A673 (cell line): ENCODE results near the gene CASZ1. TPM values are rescaled to one million over a fixed set of nuclear protein-coding genes. Genes with fewer than 3 reads are reported as not detected.

Experiments
- BruUV-seq: library from RNA; stranded (reverse); fragments of 400-500 nt; replicated peaks from 2 replicates; lab custom pipeline; 2021; lab: Mats Ljungman, UMichigan
- CTCF ChIA-PET: fragments of 300-600 bp; sonication (Branson Sonifier 250); formaldehyde crosslinking; loops from one replicate; lab custom pipeline; 2022; ENCODE audit warnings: antibody characterized with exemption; lab: Charles Lee
- POLR2A ChIA-PET: fragments of 300-600 bp; sonication (Branson Sonifier 250); formaldehyde crosslinking; loops from one replicate; lab custom pipeline; 2022; ENCODE audit warnings: antibody characterized with exemption; ENCODE audit not compliant: low non-redundant PET; lab: Charles Lee
- DNase-seq: peaks from one replicate; pipeline ENCODE4 v3.0.0-alpha.2; 2015; ENCODE audit warnings: low spot score
- H3K27ac ChIP-seq: fragments of 200-600 bp; sonication (generic); 2 replicates; pipeline ENCODE4 v1.5.1; 2016; ENCODE audit warnings: mixed run types, low read depth, mild to moderate bottlenecking, mixed read lengths, antibody characterized with exemption, low read length; ENCODE audit not compliant: poor library complexity, severe bottlenecking
- H3K27me3 ChIP-seq: fragments of 200-600 bp; sonication (generic); replicated peaks from 2 replicates; pipeline ENCODE4 v1.6.1; 2017; ENCODE audit warnings: mixed run types, low read depth, mild to moderate bottlenecking, mixed read lengths, antibody characterized with exemption, low read length; ENCODE audit not compliant: insufficient read depth, poor library complexity
- H3K36me3 ChIP-seq: fragments of 200-600 bp; sonication (generic); 2 replicates; pipeline ENCODE4 v1.6.1; 2016; ENCODE audit warnings: mixed run types, mild to moderate bottlenecking, mixed read lengths, antibody characterized with exemption, low read length; ENCODE audit not compliant: insufficient read depth, poor library complexity, severe bottlenecking
- H3K4me1 ChIP-seq: fragments of 200-600 bp; sonication (generic); 2 replicates; pipeline ENCODE4 v1.6.1; 2017; ENCODE audit warnings: mixed run types, mild to moderate bottlenecking, mixed read lengths, antibody characterized with exemption, low read length; ENCODE audit not compliant: insufficient read depth, poor library complexity, severe bottlenecking
- H3K4me3 ChIP-seq: fragments of 200-600 bp; sonication (generic); 2 replicates; pipeline ENCODE4 v1.5.1; 2016; ENCODE audit warnings: low read depth, mixed run types, mild to moderate bottlenecking, mixed read lengths, low read length; ENCODE audit not compliant: poor library complexity, severe bottlenecking
- H3K9me3 ChIP-seq: fragments of 200-600 bp; sonication (generic); 2 replicates; pipeline ENCODE4 v1.6.1; 2016; ENCODE audit warnings: mixed run types, low read depth, mild to moderate bottlenecking, mixed read lengths, antibody characterized with exemption, low read length; ENCODE audit not compliant: poor library complexity, severe bottlenecking
- EZH2 ChIP-seq: fragments of 200-600 bp; sonication (generic); IDR thresholded peaks from 2 replicates; pipeline ENCODE4 v1.6.1; 2017; ENCODE audit warnings: borderline replicate concordance, low read depth, mild to moderate bottlenecking, mixed read lengths, antibody characterized with exemption, low read length; ENCODE audit not compliant: poor library complexity, severe bottlenecking
- intact Hi-C: fragments of 100-400 bp; cut with micrococcal nuclease; formaldehyde crosslinking; loops from one replicate; pipeline ENCODE4 v1.10.0; 2022; ENCODE audit not compliant: unreplicated experiment
- total RNA-seq: library from RNA; stranded (reverse); gene quantifications from 2 replicates; pipeline ENCODE4 v1.2.3, GENCODE V29; 2021
- TF ChIP-seq, protein P1 (sequence below): fragments of 300-800, 200-600 bp; sonication (generic); conservative IDR thresholded peaks from 2 replicates; pipeline ENCODE4 v1.5.1; 2017; ENCODE audit warnings: low read depth, mild to moderate bottlenecking, antibody characterized with exemption, low read length, moderate library complexity, mixed read lengths

Gene CASZ1
- total RNA-seq, 1 experiment from 2014 or later = 1.9 TPM

DNA sequence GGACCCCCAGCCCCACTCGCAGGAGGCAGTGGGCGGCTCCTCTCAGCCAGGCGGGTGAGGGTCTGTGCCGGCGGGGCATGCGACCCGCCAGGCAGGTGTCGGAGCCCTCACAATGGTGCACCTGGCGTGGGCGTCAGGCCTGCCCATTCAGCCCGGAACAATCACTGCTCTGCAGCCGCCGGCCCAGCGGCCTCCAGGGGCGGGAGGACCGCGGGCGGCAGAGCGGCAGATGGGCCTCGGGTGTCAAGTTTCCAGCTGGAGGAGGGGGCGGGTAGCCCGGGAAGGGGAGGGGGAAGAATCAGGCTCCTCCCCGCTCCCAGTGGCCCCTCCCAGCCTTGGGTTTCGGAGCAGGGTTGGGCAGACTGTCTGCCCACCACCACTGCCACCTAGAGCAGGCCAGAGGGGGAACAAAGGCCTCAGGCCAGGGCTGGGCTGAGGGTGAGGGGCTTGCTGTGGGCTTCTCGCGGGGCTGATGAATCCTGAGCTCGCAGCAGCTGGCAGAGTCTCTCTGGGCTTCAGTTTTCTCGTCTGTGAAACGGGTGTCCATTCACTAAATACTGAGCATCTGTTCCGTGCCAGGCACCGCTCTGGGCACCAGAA lies 39.5 kb upstream of the CASZ1 start:
- ChIA-PET POLR2A (no interaction called here), CTCF (no interaction called here)
- Histone ChIP-seq H3K4me1 (peaks cover 8% of the 10 kb centered on the region), H3K27ac (no peak overlapping the region), H3K27me3 (no peaks in the 10 kb centered on the region), H3K36me3 (no peaks in the 10 kb centered on the region), H3K9me3 (no peaks in the 10 kb centered on the region), H3K4me3 (peak overlapping the region; percentile 24)
- peak; percentile 85 for DNase-seq
- intact Hi-C loops = no loop called here
- BruUV-seq = no TSS peak
- TF ChIP-seq EZH2 = no peak
- TF ChIP-seq, protein P1, sequence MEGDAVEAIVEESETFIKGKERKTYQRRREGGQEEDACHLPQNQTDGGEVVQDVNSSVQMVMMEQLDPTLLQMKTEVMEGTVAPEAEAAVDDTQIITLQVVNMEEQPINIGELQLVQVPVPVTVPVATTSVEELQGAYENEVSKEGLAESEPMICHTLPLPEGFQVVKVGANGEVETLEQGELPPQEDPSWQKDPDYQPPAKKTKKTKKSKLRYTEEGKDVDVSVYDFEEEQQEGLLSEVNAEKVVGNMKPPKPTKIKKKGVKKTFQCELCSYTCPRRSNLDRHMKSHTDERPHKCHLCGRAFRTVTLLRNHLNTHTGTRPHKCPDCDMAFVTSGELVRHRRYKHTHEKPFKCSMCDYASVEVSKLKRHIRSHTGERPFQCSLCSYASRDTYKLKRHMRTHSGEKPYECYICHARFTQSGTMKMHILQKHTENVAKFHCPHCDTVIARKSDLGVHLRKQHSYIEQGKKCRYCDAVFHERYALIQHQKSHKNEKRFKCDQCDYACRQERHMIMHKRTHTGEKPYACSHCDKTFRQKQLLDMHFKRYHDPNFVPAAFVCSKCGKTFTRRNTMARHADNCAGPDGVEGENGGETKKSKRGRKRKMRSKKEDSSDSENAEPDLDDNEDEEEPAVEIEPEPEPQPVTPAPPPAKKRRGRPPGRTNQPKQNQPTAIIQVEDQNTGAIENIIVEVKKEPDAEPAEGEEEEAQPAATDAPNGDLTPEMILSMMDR = peak; percentile 28

DNA sequence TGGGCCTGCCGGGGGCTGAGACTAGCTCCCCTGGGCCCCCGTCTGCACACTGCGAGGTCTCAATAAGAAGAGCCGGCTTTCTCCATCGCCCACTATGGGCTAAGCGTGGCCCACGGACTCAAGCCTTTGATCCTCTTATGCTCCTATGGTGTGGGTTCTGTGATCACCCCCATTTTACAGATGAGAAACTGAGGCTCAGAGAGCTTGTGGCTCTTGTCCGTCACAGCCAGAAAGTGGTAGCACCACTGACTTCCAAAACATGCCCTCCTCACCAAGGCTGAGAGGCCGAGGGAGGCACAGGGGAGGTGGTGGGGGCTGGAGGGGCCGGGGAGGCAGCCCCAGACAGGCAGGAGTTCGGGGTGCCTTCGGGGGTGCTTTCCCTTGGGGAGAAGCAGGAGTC lies 39.0 kb upstream of the CASZ1 start:
- Histone ChIP-seq H3K36me3 (no peaks in the 10 kb centered on the region), H3K4me3 (peak overlapping the region; percentile 24), H3K27me3 (no peaks in the 10 kb centered on the region), H3K27ac (no peak overlapping the region), H3K4me1 (peaks cover 8% of the 10 kb centered on the region), H3K9me3 (no peaks in the 10 kb centered on the region)
- POLR2A ChIA-PET = interaction anchor here (0.7 kb wide), 1 partner anchor 775 kb away, joined by 11 read pairs; no protein-coding TSS in a partner anchor
- no peak for DNase-seq
- CTCF ChIA-PET = interaction anchor here (0.5 to 0.6 kb wide), 2 partner anchors 31 to 320 kb away, joined by 3 read pairs; no protein-coding TSS in a partner anchor
- BruUV-seq = no TSS peak
- intact Hi-C loops = no loop called here
- TF ChIP-seq, protein P1 = no peak
- no peak for TF ChIP-seq EZH2

DNA sequence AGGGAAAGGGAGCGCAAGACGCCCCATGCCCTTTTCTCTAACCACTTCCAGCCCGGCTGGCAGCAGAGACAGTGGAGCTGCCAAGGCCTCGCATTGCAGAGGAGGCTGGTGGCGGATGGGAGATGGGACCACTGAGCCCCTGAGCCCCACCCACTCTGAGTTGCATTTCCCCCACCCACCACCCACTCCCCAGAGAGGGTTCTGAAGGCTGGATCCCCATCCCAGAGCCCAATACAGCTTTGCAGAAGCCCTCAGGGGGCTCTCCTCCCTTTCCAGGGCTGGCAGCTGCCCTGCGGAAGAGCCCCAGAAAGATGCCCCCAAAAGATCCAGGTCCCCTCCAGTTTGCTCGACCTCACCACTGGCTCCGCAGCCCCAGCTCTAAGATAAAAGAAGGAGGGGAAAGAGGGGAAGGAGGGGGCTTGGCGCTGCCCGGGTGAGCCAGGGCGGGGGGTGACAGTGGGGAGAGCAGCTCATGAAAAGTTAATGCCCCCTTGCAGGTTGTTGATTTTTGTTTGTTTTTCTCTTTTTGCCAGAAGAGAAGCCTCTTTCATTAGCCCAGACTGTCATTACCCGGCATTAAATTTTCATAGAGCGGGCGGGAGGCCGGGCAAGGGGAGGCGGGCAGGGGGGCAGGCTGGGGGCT lies 38.4 kb upstream of the CASZ1 start:
- Histone ChIP-seq H3K4me3 (no peak overlapping the region), H3K27ac (no peak overlapping the region), H3K36me3 (no peaks in the 10 kb centered on the region), H3K27me3 (no peaks in the 10 kb centered on the region), H3K4me1 (peaks cover 8% of the 10 kb centered on the region), H3K9me3 (no peaks in the 10 kb centered on the region)
- intact Hi-C loops = no loop called here
- ChIA-PET POLR2A (interaction anchor here (0.7 kb wide), 1 partner anchor 774 kb away, joined by 11 read pairs; no protein-coding TSS in a partner anchor), CTCF (interaction anchor here (0.5 to 0.6 kb wide), 2 partner anchors 31 to 319 kb away, joined by 3 read pairs; no protein-coding TSS in a partner anchor)
- TF ChIP-seq, protein P1 = no peak
- TF ChIP-seq EZH2 = no peak
- BruUV-seq = no TSS peak
- no peak for DNase-seq
